ENCODE results near the gene ZNF232. TPM values are rescaled to one million over a fixed set of nuclear protein-coding genes. Genes with fewer than 3 reads are reported as not detected.
"Not testable (repeated sequence)": the region's sequence is repeated elsewhere in the genome, so short reads cannot be mapped to it uniquely, and the experiment has no call there.

The ZNF232 gene
- 7.5 and 9.1 TPM in 2 replicates for total RNA-seq (2022)
- Bru-seq, nascent RNA = percentile 55 among the genes with signal in this experiment
- BruChase-seq, experiment 1, labeled RNA remaining after a 2-hour chase = percentile 59 among the genes with signal in this experiment
- BruChase-seq, experiment 2, labeled RNA remaining after a 6-hour chase = percentile 49 among the genes with signal in this experiment
- long read RNA-seq, partial matches to known transcripts = 3 of 10 reads
- long read RNA-seq, other reads (novel, unspliced or antisense) = 6 of 10 reads

DNA sequence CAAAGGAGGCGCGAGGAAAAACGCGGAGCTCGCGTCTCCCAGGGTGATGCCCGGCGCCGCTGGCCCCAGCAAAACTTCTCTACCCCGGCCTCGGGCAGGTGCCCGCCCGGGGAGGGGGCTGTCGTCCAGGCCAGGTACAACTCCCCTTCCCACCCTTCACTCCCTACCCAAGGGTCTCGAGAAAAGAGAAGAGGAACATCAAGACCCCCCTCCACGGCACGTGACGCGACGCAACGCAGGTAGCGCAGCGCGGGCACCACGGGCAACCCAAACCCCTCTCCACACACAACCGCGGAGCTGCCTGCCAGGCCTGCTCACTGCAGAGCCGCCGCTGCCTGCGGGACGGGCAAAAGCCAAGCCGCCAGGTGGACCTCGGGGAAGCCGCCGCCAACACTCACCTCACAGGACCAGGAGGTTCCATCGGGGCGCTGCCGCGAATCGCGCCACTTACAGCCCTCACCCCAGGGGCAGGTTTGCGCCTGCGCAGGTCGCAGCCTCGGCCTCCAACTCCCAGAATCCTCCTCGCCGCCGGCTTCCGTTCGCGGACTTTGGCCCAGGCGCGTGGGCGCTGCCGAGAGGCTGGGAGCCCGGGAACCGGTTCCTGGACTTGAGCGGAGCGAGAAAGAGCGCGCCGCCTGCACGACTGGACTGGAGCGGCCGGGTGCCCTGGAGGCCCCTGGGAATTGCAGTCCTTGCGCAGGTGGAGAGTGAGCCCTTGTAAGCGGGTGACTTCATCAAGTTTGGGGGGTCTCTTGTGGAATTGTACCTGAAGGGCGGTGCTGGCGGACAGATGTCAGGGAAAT lies at the start of gene ZNF232:
Gene ZNF232, minus strand, starts transcription at position 477 of the 803 bp plus-strand sequence. Its CDS starts 56 bp downstream, at position 421.
- Mint-ChIP-seq H3K9me3 (ENCODE audit: unreplicated experiment) (peaks cover 10% of the 10 kb centered on the region), H3K4me1 (ENCODE audit: low read depth, unreplicated experiment) (peaks cover 6% of the 10 kb centered on the region), H3K36me3 (ENCODE audit: insufficient read depth, unreplicated experiment) (peaks cover 37% of the 10 kb centered on the region), H3K4me3 (ENCODE audit: unreplicated experiment) (peak within 1 kb of the TSS; percentile 90), H3K27ac (ENCODE audit: unreplicated experiment) (peak within 1 kb of the TSS; percentile 92), H3K27me3 (ENCODE audit: insufficient read depth, unreplicated experiment) (no peaks in the 10 kb centered on the region)
- TF ChIP-seq, protein P1, sequence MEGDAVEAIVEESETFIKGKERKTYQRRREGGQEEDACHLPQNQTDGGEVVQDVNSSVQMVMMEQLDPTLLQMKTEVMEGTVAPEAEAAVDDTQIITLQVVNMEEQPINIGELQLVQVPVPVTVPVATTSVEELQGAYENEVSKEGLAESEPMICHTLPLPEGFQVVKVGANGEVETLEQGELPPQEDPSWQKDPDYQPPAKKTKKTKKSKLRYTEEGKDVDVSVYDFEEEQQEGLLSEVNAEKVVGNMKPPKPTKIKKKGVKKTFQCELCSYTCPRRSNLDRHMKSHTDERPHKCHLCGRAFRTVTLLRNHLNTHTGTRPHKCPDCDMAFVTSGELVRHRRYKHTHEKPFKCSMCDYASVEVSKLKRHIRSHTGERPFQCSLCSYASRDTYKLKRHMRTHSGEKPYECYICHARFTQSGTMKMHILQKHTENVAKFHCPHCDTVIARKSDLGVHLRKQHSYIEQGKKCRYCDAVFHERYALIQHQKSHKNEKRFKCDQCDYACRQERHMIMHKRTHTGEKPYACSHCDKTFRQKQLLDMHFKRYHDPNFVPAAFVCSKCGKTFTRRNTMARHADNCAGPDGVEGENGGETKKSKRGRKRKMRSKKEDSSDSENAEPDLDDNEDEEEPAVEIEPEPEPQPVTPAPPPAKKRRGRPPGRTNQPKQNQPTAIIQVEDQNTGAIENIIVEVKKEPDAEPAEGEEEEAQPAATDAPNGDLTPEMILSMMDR (IDR thresholded peaks at IDR 0.05; ENCODE audit: insufficient read depth in 1 of 2, low read depth in 1 of 2, low read length in 1 of 2, severe bottlenecking in 1 of 2, unreplicated experiment in 1 of 2) = no peak
- ChIA-PET POLR2A (interaction anchor here (0.9 to 1.0 kb wide), 2 partner anchors 44 to 308 kb away, joined by 3 read pairs; partner anchors contain the start of genes NUP88 and RPAIN), CTCF (no interaction called here)
- TSS peak; percentile 84 for BruUV-seq (replicated peaks)
- Histone ChIP-seq H3K27me3 (replicated peaks; ENCODE audit: control insufficient read depth, insufficient read depth, low read length) (no peaks in the 10 kb centered on the region), H3K36me3 (ENCODE audit: control insufficient read depth, insufficient read depth, low read length) (peaks cover 4% of the 10 kb centered on the region), H3K4me1 (peaks cover 4% of the 10 kb centered on the region), H3K4me3 (ENCODE audit: low read depth, low read length) (peak within 1 kb of the TSS; percentile 60), H3K9me3 (no peaks in the 10 kb centered on the region)
- intact Hi-C loops (cut with micrococcal nuclease; ENCODE audit: unreplicated experiment) = no loop called here
- peak; percentile 92 to 93 for DNase-seq

DNA sequence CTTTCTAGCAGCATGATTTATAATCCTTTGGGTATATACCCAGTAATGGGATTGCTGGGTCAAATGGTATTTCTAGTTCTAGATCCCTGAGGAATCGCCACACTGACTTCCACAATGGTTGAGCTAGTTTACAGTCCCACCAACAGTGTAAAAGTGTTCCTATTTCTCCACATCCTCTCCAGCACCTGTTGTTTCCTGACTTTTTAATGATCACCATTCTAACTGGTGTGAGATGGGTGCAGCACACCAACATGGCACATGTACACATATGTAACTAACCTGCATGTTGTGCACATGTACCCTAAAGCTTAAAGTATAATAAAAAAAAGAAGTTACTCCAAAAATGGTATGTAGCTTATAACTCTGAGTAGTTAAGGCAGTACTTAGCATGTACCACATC lies 49.0 kb upstream of the ZNF232 start:
- H3K4me1 Mint-ChIP-seq (ENCODE audit: low read depth, unreplicated experiment); H3K9me3 ChIP-seq; H3K4me3 Mint-ChIP-seq (ENCODE audit: unreplicated experiment); H3K27me3 Mint-ChIP-seq (ENCODE audit: insufficient read depth, unreplicated experiment); BruUV-seq (replicated peaks); H3K36me3 ChIP-seq (ENCODE audit: control insufficient read depth, insufficient read depth, low read length); CTCF ChIA-PET; H3K4me3 ChIP-seq (ENCODE audit: low read depth, low read length); DNase-seq; H3K36me3 Mint-ChIP-seq (ENCODE audit: insufficient read depth, unreplicated experiment); POLR2A ChIA-PET; H3K27me3 ChIP-seq (replicated peaks; ENCODE audit: control insufficient read depth, insufficient read depth, low read length); H3K4me1 ChIP-seq; H3K27ac Mint-ChIP-seq (ENCODE audit: unreplicated experiment); intact Hi-C loops (cut with micrococcal nuclease; ENCODE audit: unreplicated experiment); H3K9me3 Mint-ChIP-seq (ENCODE audit: unreplicated experiment): not testable (repeated sequence)

DNA sequence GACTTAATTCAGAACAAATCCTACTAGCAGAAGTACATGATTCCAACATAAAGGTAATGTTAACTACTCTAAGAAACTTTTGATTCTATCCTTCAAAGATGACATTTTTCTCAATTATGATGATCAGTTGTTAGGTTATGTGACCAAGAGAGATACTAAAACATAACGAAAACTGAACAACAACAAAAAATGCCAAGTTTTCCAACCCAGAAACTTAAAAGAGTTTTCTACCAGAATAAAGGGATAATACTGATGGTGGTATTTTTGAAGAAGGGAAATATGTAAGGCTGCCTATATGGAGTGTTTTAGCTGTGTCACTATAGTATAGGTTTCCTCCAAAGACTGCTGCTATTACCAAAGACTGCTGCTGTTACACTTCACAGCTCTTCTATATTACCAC lies 34.4 kb upstream of the ZNF232 start:
- intact Hi-C loops (cut with micrococcal nuclease; ENCODE audit: unreplicated experiment); H3K4me1 Mint-ChIP-seq (ENCODE audit: low read depth, unreplicated experiment); H3K27ac Mint-ChIP-seq (ENCODE audit: unreplicated experiment); H3K4me3 ChIP-seq (ENCODE audit: low read depth, low read length); CTCF ChIA-PET; BruUV-seq (replicated peaks); DNase-seq; H3K27me3 Mint-ChIP-seq (ENCODE audit: insufficient read depth, unreplicated experiment); H3K9me3 Mint-ChIP-seq (ENCODE audit: unreplicated experiment); H3K36me3 ChIP-seq (ENCODE audit: control insufficient read depth, insufficient read depth, low read length); H3K27me3 ChIP-seq (replicated peaks; ENCODE audit: control insufficient read depth, insufficient read depth, low read length); H3K4me3 Mint-ChIP-seq (ENCODE audit: unreplicated experiment); H3K9me3 ChIP-seq; H3K4me1 ChIP-seq; H3K36me3 Mint-ChIP-seq (ENCODE audit: insufficient read depth, unreplicated experiment); POLR2A ChIA-PET: not testable (repeated sequence)

DNA sequence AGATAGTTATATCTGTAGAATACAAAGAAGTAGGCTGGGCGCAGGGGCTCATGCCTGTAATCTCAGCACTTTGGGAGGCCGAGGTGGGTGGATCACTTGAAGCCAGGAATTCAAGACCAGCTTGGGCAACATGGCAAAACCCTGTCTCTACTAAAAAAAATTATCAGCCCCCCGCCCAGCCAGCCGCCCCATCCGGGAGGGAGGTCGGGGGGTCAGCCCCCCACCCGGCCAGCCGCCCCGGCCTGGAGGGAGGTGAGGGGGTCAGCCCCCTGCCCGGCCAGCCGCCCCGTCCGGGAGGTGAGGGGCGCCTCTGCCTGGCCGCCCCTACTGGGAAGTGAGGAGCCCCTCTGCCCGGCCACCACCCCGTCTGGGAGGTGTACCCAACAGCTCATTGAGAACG lies 31.2 kb upstream of the ZNF232 start:
- H3K4me3 Mint-ChIP-seq (ENCODE audit: unreplicated experiment); H3K9me3 ChIP-seq; H3K27ac Mint-ChIP-seq (ENCODE audit: unreplicated experiment); H3K27me3 ChIP-seq (replicated peaks; ENCODE audit: control insufficient read depth, insufficient read depth, low read length); DNase-seq; H3K4me3 ChIP-seq (ENCODE audit: low read depth, low read length); H3K36me3 ChIP-seq (ENCODE audit: control insufficient read depth, insufficient read depth, low read length); H3K4me1 Mint-ChIP-seq (ENCODE audit: low read depth, unreplicated experiment); CTCF ChIA-PET; H3K9me3 Mint-ChIP-seq (ENCODE audit: unreplicated experiment); intact Hi-C loops (cut with micrococcal nuclease; ENCODE audit: unreplicated experiment); POLR2A ChIA-PET; H3K4me1 ChIP-seq; H3K27me3 Mint-ChIP-seq (ENCODE audit: insufficient read depth, unreplicated experiment); H3K36me3 Mint-ChIP-seq (ENCODE audit: insufficient read depth, unreplicated experiment); BruUV-seq (replicated peaks): not testable (repeated sequence)

Data from Caco-2 (cell line).